Kidney epithelial cell (primary cell): ENCODE data around the gene AXIN2. TPM values are rescaled to one million over a fixed set of nuclear protein-coding genes. Genes with fewer than 3 reads are reported as not detected.

Experiments used
- DNase-seq: peaks from one replicate; pipeline ENCODE4 v3.0.0-alpha.2; 2010; ENCODE audit warnings: low read depth
- H3K27me3 ChIP-seq: 2 replicates; pipeline ENCODE4 v1.6.0; 2011; ENCODE audit warnings: low read length; ENCODE audit not compliant: control insufficient read depth, insufficient read depth
- H3K36me3 ChIP-seq: 2 replicates; pipeline ENCODE4 v1.5.1; 2011; ENCODE audit warnings: low read length; ENCODE audit not compliant: control insufficient read depth, insufficient read depth
- H3K4me3 ChIP-seq: 2 replicates; pipeline ENCODE4 v1.5.1; 2011; ENCODE audit warnings: low read depth, mild to moderate bottlenecking, control low read depth, low read length
- CTCF ChIP-seq: IDR thresholded peaks from 2 replicates; pipeline ENCODE4 v1.5.1; 2011; ENCODE audit warnings: mild to moderate bottlenecking, moderate library complexity, low read length, control low read depth, inconsistent platforms; ENCODE audit not compliant: insufficient read depth, poor library complexity, severe bottlenecking
- total RNA-seq: library from RNA; depleted of rRNA; stranded (reverse); fragments of >200 nt; gene quantifications from 2 replicates; pipeline ENCODE4 v1.2.3, GENCODE V29; 2015

The AXIN2 gene
- total RNA-seq, 1 donor from 2014 or later = 2.4 TPM

DNA sequence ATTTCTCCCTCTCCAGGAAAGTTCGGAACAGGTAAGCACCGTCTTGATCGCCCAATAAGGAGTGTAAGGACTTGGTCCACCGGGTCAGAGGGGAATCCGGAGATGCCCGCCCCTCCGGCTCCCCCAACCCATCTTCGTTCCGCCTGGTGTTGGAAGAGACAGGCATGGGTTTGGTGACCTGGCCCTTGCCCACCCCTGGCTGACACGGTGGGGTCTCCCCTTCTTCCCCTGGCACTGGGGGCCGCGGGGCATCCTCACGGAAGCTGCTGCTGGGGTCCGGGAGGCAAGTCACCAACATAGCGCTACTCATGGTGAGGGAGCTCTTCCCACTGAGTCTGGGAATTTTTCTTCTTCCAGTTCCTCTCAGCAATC lies 3.2 kb downstream of the AXIN2 start:
- H3K36me3 ChIP-seq = no peaks in the 10 kb centered on the region
- H3K27me3 ChIP-seq = no peaks in the 10 kb centered on the region
- DNase-seq = no peak
- no peak for TF ChIP-seq CTCF
- H3K4me3 ChIP-seq = peak overlapping the region; percentile 78

GRCh38 chr17:65557349-65558310 lies 3.8 kb downstream of the AXIN2 start:
- Histone ChIP-seq H3K36me3 (no peaks in the 10 kb centered on the region), H3K27me3 (no peaks in the 10 kb centered on the region), H3K4me3 (no peak overlapping the region)
- TF ChIP-seq CTCF = no peak
- DNase-seq = peak; percentile 83

GRCh38 chr17:65556910-65557348 lies 4.5 kb downstream of the AXIN2 start:
- Histone ChIP-seq H3K27me3 (no peaks in the 10 kb centered on the region), H3K36me3 (no peaks in the 10 kb centered on the region), H3K4me3 (peak overlapping the region; percentile 7)
- TF ChIP-seq CTCF = no peak
- no peak for DNase-seq

- H3K4me3 ChIP-seq = peak overlapping the region; percentile 7
- H3K36me3 ChIP-seq = no peaks in the 10 kb centered on the region
- no peaks in the 10 kb centered on the region for H3K27me3 ChIP-seq
- DNase-seq = no peak
- peak; percentile 84 for TF ChIP-seq CTCF
These were observed 5.2 kb downstream of the AXIN2 start for GRCh38 chr17:65556014-65556909.

DNA sequence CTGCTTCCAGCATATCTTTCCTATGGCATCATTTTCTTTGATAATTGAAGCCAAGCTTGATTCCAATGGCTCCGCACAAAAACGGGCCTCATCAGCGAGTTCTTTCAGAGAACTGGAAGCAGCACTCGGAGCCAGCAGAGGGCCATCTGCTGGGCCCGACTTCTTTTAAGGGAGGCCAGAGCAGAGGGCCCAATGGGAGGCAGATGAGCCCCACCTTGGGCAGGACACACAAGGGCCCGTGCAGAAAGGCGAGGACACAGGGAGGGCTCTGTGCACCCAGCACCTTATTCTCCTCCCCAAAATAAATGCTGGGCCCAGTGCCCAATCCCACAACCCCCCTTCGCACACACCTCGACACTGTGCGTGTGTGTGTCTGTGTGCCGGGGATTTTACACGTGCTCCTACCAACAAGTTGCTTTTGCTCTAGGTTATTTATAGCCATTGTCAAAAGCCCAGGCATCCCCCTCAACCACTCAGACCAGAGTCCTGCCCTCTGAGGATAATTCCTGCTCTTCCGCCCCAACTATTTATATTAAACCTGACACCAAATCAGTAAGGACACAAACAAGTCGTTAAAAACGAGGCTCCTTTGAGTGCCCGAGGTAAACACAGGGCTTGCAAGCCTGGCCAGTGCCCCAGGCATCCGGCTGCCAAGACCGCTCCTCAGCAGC lies 6.8 kb downstream of the AXIN2 start:
- no peak overlapping the region for H3K4me3 ChIP-seq
- TF ChIP-seq CTCF = no peak
- no peak for DNase-seq
- no peaks in the 10 kb centered on the region for H3K36me3 ChIP-seq
- no peaks in the 10 kb centered on the region for H3K27me3 ChIP-seq
